Measurements from ENCODE around the gene CNGB1. TPM values are rescaled to one million over a fixed set of nuclear protein-coding genes. Genes with fewer than 3 reads are reported as not detected.
"Not testable (repeated sequence)": the region's sequence is repeated elsewhere in the genome, so short reads cannot be mapped to it uniquely, and the experiment has no call there.

CNGB1 gene
- total RNA-seq, 3 donors from 2014 or later (not counting 1 experiment from before 2014, with no cell fraction given) = not detected

DNA sequence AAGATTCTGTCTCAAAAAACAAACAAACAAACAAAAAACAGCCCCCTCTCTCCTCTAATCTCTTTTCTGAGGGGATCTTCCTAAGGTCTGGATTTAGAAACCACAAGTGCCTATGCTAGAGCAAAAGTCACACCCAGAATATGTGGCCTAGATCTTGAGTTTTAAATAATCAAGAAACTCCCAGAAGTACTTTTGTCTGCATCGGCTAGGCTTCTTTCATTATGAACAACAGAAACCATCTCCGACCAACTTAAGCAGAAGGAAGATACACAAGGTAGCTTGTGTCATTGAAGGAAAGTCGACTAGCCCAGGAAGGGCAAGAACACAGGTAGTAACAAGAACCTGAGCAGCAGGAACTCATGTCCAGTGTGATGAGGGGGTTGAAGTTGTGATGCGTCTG is 94.7 kb downstream of the CNGB1 start:
- Mint-ChIP-seq H3K27me3 (ENCODE audit: low read depth in 2 of 2) (peaks cover 0 to 3% of the 10 kb centered on the region in 2 donors), H3K4me3 (no peak overlapping the region), H3K9me3 (no peaks in the 10 kb centered on the region), H3K36me3 (no peaks in the 10 kb centered on the region), H3K27ac (no peak overlapping the region), H3K4me1 (no peaks in the 10 kb centered on the region)
- H3K27ac ChIP-seq (ENCODE audit: low read length) = no peak overlapping the region
- H3K36me3 ChIP-seq (ENCODE audit: control insufficient read depth, insufficient read depth, low read length) = no peaks in the 10 kb centered on the region
- intact Hi-C loops (cut with micrococcal nuclease) = no loop called here
- H3K27me3 ChIP-seq (ENCODE audit: control insufficient read depth, insufficient read depth, low read length) = no peaks in the 10 kb centered on the region
- H3K9me3 ChIP-seq (ENCODE audit: control insufficient read depth, insufficient read depth, low read length) = no peaks in the 10 kb centered on the region
- H3K4me1 ChIP-seq (ENCODE audit: control insufficient read depth, insufficient read depth, low read length) = no peaks in the 10 kb centered on the region
- TF ChIP-seq, protein P1, sequence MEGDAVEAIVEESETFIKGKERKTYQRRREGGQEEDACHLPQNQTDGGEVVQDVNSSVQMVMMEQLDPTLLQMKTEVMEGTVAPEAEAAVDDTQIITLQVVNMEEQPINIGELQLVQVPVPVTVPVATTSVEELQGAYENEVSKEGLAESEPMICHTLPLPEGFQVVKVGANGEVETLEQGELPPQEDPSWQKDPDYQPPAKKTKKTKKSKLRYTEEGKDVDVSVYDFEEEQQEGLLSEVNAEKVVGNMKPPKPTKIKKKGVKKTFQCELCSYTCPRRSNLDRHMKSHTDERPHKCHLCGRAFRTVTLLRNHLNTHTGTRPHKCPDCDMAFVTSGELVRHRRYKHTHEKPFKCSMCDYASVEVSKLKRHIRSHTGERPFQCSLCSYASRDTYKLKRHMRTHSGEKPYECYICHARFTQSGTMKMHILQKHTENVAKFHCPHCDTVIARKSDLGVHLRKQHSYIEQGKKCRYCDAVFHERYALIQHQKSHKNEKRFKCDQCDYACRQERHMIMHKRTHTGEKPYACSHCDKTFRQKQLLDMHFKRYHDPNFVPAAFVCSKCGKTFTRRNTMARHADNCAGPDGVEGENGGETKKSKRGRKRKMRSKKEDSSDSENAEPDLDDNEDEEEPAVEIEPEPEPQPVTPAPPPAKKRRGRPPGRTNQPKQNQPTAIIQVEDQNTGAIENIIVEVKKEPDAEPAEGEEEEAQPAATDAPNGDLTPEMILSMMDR (IDR thresholded peaks at IDR 0.05) = no peak
- no peak for ATAC-seq
- no peak for DNase-seq
- WGBS (ENCODE audit: insufficient coverage) = 66% methylated on average over 3 of the region's 4 CpGs
- H3K4me3 ChIP-seq (ENCODE audit: low read length) = no peak overlapping the region

DNA sequence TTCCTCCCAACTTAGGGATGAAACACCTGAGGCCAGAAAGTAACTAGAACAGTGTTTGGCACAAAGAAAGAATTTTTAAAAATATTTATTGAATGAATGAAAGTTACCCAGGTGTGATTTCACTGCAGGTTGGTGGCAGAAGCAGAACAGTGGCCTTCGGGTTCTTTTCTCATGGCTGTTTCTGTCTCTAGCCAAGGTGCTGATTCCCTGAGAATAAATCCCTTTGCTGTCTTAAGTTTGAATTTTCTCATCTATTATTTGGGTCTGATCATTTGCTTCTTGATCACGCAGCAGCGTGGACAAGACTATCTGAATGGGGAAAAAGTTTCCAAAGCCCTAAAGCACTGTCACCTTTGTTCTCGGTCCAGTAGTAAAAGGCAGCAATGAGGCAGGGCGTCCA is 95.6 kb downstream of the CNGB1 start:
- no peak overlapping the region for H3K4me3 Mint-ChIP-seq
- H3K27me3 Mint-ChIP-seq (ENCODE audit: low read depth in 2 of 2) = peaks cover 0 to 3% of the 10 kb centered on the region in 2 donors
- TF ChIP-seq, protein P1 (IDR thresholded peaks at IDR 0.05) = no peak
- Histone ChIP-seq H3K27me3 (ENCODE audit: control insufficient read depth, insufficient read depth, low read length) (no peaks in the 10 kb centered on the region), H3K4me1 (ENCODE audit: control insufficient read depth, insufficient read depth, low read length) (no peaks in the 10 kb centered on the region), H3K36me3 (ENCODE audit: control insufficient read depth, insufficient read depth, low read length) (no peaks in the 10 kb centered on the region), H3K9me3 (ENCODE audit: control insufficient read depth, insufficient read depth, low read length) (no peaks in the 10 kb centered on the region), H3K4me3 (ENCODE audit: low read length) (no peak overlapping the region), H3K27ac (ENCODE audit: low read length) (no peak overlapping the region)
- no peak overlapping the region for H3K27ac Mint-ChIP-seq
- H3K36me3 Mint-ChIP-seq = no peaks in the 10 kb centered on the region
- no peaks in the 10 kb centered on the region for H3K9me3 Mint-ChIP-seq
- intact Hi-C loops (cut with micrococcal nuclease) = no loop called here
- 70% methylated on average over 5 of the region's 5 CpGs for WGBS (ENCODE audit: insufficient coverage)
- no peak for DNase-seq
- no peaks in the 10 kb centered on the region for H3K4me1 Mint-ChIP-seq
- ATAC-seq = no peak

DNA sequence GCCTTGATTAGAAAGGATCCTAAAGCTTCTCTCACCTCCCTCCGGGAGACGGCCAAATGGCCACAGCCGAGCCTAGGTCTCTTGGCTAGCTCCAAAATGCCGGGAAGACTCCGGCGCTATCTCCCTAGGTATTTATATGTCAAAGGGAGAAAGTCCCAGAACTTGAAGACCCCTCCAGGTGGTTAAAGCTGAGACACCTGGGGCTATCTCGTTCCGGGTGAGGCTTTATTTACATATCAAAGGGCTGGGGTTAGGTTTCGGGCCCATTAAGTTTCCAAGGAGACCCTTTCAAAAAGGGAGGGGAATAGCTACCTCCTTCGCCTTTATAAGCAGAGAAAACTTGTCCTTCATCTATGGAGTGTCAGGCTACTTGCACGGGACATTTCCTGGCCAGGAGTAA is 97.7 kb downstream of the CNGB1 start:
- Histone ChIP-seq H3K4me3 (ENCODE audit: low read length) (no peak overlapping the region), H3K36me3 (ENCODE audit: control insufficient read depth, insufficient read depth, low read length) (no peaks in the 10 kb centered on the region), H3K9me3 (ENCODE audit: control insufficient read depth, insufficient read depth, low read length) (no peaks in the 10 kb centered on the region), H3K27ac (ENCODE audit: low read length) (no peak overlapping the region), H3K27me3 (ENCODE audit: control insufficient read depth, insufficient read depth, low read length) (no peaks in the 10 kb centered on the region), H3K4me1 (ENCODE audit: control insufficient read depth, insufficient read depth, low read length) (no peaks in the 10 kb centered on the region)
- Mint-ChIP-seq H3K9me3 (no peaks in the 10 kb centered on the region), H3K36me3 (no peaks in the 10 kb centered on the region), H3K4me3 (no peak overlapping the region), H3K4me1 (no peaks in the 10 kb centered on the region), H3K27ac (no peak overlapping the region), H3K27me3 (ENCODE audit: low read depth in 2 of 2) (peaks cover 0 to 3% of the 10 kb centered on the region in 2 donors)
- TF ChIP-seq, protein P1 (IDR thresholded peaks at IDR 0.05) = no peak
- DNase-seq (no peak), ATAC-seq (no peak)
- intact Hi-C loops (cut with micrococcal nuclease) = no loop called here
- 57% methylated on average over 9 of the region's 11 CpGs for WGBS (ENCODE audit: insufficient coverage)

DNA sequence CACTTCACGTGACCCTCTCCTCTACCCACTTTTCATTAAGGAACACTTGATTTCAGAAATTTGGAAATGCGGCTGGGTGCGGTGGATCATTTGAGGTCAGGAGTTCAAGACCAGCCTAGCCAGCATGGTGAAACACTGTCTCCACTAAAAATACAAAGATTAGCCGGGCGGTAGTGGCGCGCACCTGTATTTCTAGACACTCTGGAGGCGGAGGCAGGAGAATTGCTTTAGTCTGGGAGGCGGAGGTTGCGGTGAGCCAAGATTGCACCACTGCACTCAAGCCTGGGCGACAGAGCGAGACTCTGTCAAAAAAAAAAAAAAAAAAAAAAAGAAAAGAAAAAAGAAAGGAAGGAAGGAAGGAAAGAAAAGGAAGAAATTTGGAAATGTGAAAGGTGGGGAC is 98.2 kb downstream of the CNGB1 start:
- H3K27ac ChIP-seq (ENCODE audit: low read length); ATAC-seq; H3K9me3 Mint-ChIP-seq; H3K4me3 Mint-ChIP-seq; H3K36me3 ChIP-seq (ENCODE audit: control insufficient read depth, insufficient read depth, low read length); intact Hi-C loops (cut with micrococcal nuclease); H3K4me3 ChIP-seq (ENCODE audit: low read length); DNase-seq; H3K4me1 Mint-ChIP-seq; H3K27me3 Mint-ChIP-seq (ENCODE audit: low read depth in 2 of 2); H3K27me3 ChIP-seq (ENCODE audit: control insufficient read depth, insufficient read depth, low read length); H3K27ac Mint-ChIP-seq; H3K36me3 Mint-ChIP-seq; H3K9me3 ChIP-seq (ENCODE audit: control insufficient read depth, insufficient read depth, low read length); H3K4me1 ChIP-seq (ENCODE audit: control insufficient read depth, insufficient read depth, low read length): not testable (repeated sequence)
- 93% methylated on average over 12 of the region's 12 CpGs for WGBS (ENCODE audit: insufficient coverage)

Data from natural killer cell (primary cell).